Hindlimb muscle (tissue), 1 donor: ENCODE data around the gene LRIT1. TPM values are rescaled to one million over a fixed set of nuclear protein-coding genes. Genes with fewer than 3 reads are reported as not detected.

Experiments used
- DNase-seq: peaks from one replicate; pipeline ENCODE4 v3.0.0-alpha.2; 2013
- polyA plus RNA-seq: library from polyadenylated mRNA; unstranded; fragments of 120-200 nt; gene quantifications from one replicate; pipeline ENCODE4 v1.2.1, GENCODE V29; 2013; ENCODE audit not compliant: insufficient read length

Gene LRIT1
- polyA plus RNA-seq, 1 donor: not detected

DNA sequence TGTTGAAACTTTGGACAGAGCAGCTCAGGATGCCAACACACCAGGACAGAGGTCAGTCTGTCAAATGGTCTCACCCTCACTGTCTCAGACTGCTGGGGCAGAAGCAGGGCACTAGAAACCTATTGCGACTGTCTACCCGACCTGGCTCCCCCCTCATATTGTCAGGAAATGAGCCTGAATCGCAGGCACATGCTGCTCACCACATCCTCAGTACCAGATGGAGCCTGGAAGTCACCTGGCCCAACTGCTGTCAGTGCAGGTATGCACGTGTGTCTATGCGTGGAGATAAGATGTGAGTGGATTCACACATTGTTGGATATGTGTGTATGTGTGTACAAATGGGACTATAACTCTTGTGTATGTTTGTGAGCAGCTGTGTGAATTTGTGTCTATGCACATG, 50.2 kb downstream of the LRIT1 start:
- DNase-seq: no peak

DNA sequence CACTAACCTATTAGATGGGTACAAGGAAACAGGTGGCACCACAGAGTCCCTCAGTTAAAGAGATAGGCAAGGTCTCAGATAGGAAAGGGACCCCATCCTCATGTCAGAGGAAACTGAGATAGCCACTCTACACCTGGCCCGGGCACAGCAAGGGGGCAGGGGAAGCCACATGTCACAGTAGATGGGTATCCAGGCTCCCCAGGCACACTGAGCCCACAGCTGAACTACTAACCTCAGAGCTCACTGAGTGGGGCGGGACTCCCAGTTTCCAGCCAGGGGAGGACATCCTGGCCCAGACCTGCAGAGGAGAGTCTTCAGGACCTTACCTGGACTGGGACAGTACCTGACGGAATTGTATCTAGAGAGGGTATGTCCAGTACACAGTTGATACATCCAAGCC, 50.7 kb downstream of the LRIT1 start:
- DNase-seq: no peak

DNA sequence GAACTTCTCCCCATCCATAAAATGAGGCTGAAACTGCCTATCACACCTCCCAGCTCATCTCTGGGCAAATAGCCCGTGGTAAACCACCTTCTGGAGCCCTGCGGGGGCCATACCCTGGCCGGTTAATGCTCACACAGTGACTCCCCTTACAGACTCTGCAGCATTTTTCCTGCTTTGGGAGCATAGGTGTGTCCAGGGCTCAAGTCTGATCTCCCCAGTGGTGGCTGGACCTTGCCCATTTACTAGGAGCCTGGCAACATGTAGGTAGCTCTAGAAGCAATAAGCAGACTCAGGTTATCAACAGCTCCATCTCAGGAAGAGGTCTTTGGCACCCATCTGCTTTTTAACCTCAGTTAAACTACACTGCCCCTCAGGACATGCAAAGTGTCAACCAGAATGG, 52.5 kb downstream of the LRIT1 start:
- DNase-seq: no peak

DNA sequence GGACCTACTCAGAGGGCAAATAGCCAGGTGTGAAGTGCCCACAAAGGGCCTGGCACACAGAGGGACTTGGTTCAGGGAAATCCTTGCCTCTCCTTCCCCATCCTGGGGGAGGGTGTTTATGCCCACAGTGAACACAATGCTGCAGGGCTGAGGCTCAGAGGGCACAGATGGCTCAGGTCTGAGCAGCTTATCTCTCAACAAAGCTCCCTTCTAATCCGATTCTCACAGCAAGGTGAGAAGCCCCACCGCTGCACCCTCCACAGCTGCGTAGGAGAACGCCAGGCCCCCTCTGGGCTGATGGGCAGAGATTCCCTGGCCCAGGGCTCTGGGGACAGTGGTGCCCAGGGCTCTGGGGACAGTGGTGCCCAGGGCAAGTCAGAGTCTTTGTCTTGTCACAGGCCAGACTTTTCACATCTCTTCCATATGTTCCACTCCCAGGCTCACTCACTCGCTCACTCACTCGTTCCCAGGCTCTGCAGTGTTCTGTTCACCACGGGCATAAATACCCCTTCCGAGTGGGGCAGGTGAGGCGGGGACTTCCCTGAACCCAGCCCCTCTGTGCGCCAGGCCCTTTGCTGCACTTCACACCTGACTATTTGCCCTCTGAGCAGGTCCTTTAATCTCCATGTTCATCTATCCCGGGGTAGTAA, 55.7 kb downstream of the LRIT1 start:
- no peak for DNase-seq

DNA sequence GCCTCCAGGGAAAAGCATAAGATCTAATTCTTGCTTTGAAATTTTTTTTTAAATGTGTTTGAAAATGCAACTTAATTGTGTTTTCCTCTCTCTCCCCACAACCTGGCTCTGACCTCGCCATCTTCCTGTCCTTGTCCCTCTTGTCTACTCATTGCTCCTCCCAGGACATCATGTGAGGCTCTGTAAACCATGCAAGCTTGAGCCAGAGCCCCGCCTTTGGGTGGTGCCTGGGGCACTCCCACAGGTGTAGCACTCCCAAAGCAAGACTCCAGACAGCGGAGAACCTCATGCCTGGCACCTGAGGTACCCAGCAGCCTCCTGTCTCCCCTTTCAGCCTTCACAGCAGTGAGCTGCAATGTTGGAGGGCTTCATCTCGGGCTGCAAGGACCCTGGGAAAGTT, 56.8 kb downstream of the LRIT1 start:
- no peak for DNase-seq

DNA sequence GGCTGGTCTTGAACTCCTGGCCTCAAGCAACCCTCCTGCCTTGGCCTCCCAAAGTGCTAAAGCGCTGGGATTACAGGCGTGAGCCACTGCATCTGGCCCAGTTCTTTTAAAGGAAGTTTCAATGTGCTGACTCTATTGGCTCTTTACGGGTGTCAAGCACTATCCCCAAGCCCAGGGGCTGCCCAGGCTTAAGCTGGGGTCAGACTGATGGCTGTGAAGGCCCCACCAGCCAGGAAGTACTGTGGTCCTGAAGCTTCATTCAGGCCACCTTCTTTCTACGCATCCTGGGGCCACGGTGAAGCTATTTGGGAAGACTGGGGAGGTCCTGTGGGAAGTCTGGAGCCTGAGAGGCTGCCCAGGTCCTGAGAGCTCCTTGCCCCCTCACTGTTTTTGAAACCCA, 59.7 kb downstream of the LRIT1 start:
- DNase-seq: no peak

Other genes with a start within 250 kb of the LRIT1 start
- 103 TPM for gene GHITM, start 102.0 kb downstream of the LRIT1 start, polyA plus RNA-seq
- not detected for gene GPR15LG, start 67.7 kb downstream of the LRIT1 start, polyA plus RNA-seq
- 1.0 TPM for gene CDHR1, start 47.0 kb downstream of the LRIT1 start, polyA plus RNA-seq
- gene LRIT2, start 16.0 kb downstream of the LRIT1 start, polyA plus RNA-seq: not detected
- gene RGR, start 3.5 kb upstream of the LRIT1 start, polyA plus RNA-seq: 18.9 TPM
- gene CCSER2, start 87.0 kb upstream of the LRIT1 start, polyA plus RNA-seq: 54.6 TPM